C4-2B (cell line): ENCODE measurements around the gene HSPA9.

Experiments
- CTCF ChIP-seq: fragments of 450-650 bp; conservative IDR thresholded peaks from 2 replicates; pipeline ENCODE4 v1.5.1; 2017; ENCODE audit warnings: mild to moderate bottlenecking
- ZFX ChIP-seq: fragments of 450-650 bp; IDR thresholded peaks from 2 replicates; pipeline ENCODE4 v1.6.1; 2017

DNA sequence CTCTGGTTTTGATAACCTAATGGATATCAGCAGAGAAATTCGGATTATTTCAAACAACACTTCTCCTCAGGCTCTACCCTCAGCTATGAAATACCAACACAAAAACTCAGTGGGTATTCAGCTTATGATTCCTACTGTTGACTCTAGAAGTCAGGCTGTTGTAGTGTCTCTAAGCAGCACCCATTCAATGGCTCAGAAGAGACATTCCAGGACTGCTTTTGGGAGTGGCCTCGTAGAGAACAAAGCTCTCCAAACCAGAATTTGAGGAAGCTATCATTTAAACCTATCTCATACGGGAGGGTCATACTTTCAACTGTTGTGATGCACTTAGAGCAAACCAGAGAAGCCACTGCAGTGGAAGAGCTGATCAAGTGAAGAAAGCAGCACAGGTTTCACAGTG lies 66.2 kb downstream of the HSPA9 start:
- TF ChIP-seq CTCF (no peak), ZFX (no peak)
